Body of pancreas (tissue), 4 donors: ENCODE results near the gene CSDE1.

Experiments
- CTCF ChIP-seq, 7 experiments: fragments of 450-650 bp in 4 of 7; fragments of 200-600 bp in 3 of 7; sonication (generic) in 3 of 7; IDR thresholded peaks; one replicate each; pipeline ENCODE4 v1.5.1; 2016 to 2019; ENCODE audit warnings: antibody characterized with exemption in 7 of 7
- POLR2A ChIP-seq, 3 donors: fragments of 450-650 bp; IDR thresholded peaks; one replicate each; pipeline ENCODE4 v1.6.1; 2016; ENCODE audit warnings: antibody characterized with exemption in 3 of 3, mild to moderate bottlenecking in 2 of 3

- TF ChIP-seq POLR2A (IDR thresholded peaks at IDR 0.05) (no peak), CTCF (IDR thresholded peaks at IDR 0.05) (no peak)
These were observed 81.7 kb downstream of the CSDE1 start for GRCh38 chr1:114676115-114676514.
